GM23248 (cell line): ENCODE results near the gene CSF1R. TPM values are rescaled to one million over a fixed set of nuclear protein-coding genes. Genes with fewer than 3 reads are reported as not detected.

Experiments
- DNase-seq: peaks from one replicate; pipeline ENCODE4 v3.0.0-alpha.2; 2015
- H2AFZ ChIP-seq: fragments of 200-600 bp; sonication (generic); 2 replicates; pipeline ENCODE4 v1.6.1; 2016; ENCODE audit warnings: antibody characterized with exemption
- H3F3A ChIP-seq: fragments of 200-600 bp; sonication (generic); 2 replicates; pipeline ENCODE4 v1.6.1; 2016; ENCODE audit warnings: mild to moderate bottlenecking, antibody characterized with exemption, mixed run types; ENCODE audit not compliant: insufficient read depth
- H3K27ac ChIP-seq: fragments of 200-600 bp; sonication (generic); 2 replicates; pipeline ENCODE4 v1.5.1; 2016; ENCODE audit warnings: mild to moderate bottlenecking
- H3K27me3 ChIP-seq: fragments of 200-600 bp; sonication (generic); replicated peaks from 2 replicates; pipeline ENCODE4 v1.6.1; 2016; ENCODE audit warnings: mild to moderate bottlenecking; ENCODE audit not compliant: insufficient read depth
- H3K36me3 ChIP-seq: fragments of 200-600 bp; sonication (generic); 2 replicates; pipeline ENCODE4 v1.6.1; 2016; ENCODE audit warnings: low read depth, mild to moderate bottlenecking
- H3K4me1 ChIP-seq: fragments of 200-600 bp; sonication (generic); 2 replicates; pipeline ENCODE4 v1.6.1; 2016; ENCODE audit warnings: mild to moderate bottlenecking; ENCODE audit not compliant: insufficient read depth
- H3K4me2 ChIP-seq: fragments of 200-600 bp; sonication (generic); one replicate; pipeline ENCODE4 v1.6.1; 2016; ENCODE audit warnings: mild to moderate bottlenecking; ENCODE audit not compliant: unreplicated experiment
- H3K4me3 ChIP-seq: fragments of 200-600 bp; sonication (generic); 2 replicates; pipeline ENCODE4 v1.5.1; 2016; ENCODE audit warnings: mild to moderate bottlenecking
- H3K79me2 ChIP-seq: fragments of 200-600 bp; sonication (generic); 2 replicates; pipeline ENCODE4 v1.6.1; 2016; ENCODE audit warnings: mild to moderate bottlenecking; ENCODE audit not compliant: insufficient read depth
- H3K9ac ChIP-seq: fragments of 200-600 bp; sonication (generic); 2 replicates; pipeline ENCODE4 v1.6.1; 2016; ENCODE audit warnings: mild to moderate bottlenecking
- H3K9me2 ChIP-seq: fragments of 200-600 bp; sonication (generic); 2 replicates; pipeline ENCODE4 v1.6.1; 2016; ENCODE audit warnings: mixed run types, mild to moderate bottlenecking, moderate library complexity; ENCODE audit not compliant: insufficient read depth
- H3K9me3 ChIP-seq: fragments of 200-600 bp; sonication (generic); one replicate; pipeline ENCODE4 v1.6.1; 2017; ENCODE audit warnings: low read depth
- H4K20me1 ChIP-seq: fragments of 200-600 bp; sonication (generic); 2 replicates; pipeline ENCODE4 v1.6.0; 2016; ENCODE audit not compliant: insufficient read depth
- EZH2 ChIP-seq: fragments of 200-600 bp; sonication (generic); IDR thresholded peaks from 2 replicates; pipeline ENCODE4 v1.6.1; 2018; ENCODE audit warnings: antibody characterized with exemption, mild to moderate bottlenecking; ENCODE audit not compliant: insufficient read depth, poor library complexity, severe bottlenecking
- EZH2phosphoT487 ChIP-seq: fragments of 200-600 bp; sonication (generic); IDR thresholded peaks from 2 replicates; pipeline ENCODE4 v1.6.1; 2018; ENCODE audit warnings: antibody characterized with exemption, moderate library complexity, mild to moderate bottlenecking, low read depth; ENCODE audit not compliant: insufficient read depth
- WGBS, 2 experiments: methylation state at CpG; one replicate each; pipeline ENCODE4 v1.1.6; 2015 to 2017; ENCODE audit warnings: low lambda C conversion rate in 2 of 2, low coverage in 1 of 2; ENCODE audit errors: missing lambda C conversion rate in 2 of 2; 5-methylcytosine and 5-hydroxymethylcytosine counted together
- in situ Hi-C: fragments of 300-500 bp; cut with MboI; formaldehyde crosslinking; loops from 2 replicates; pipeline ENCODE4 v1.15.0; 2020
- polyA plus RNA-seq: library from polyadenylated mRNA; unstranded; fragments of >200 nt; fragmentation: Nextera tagmentation; extraction: Ambion mirVana; gene quantifications from 2 replicates; pipeline ENCODE4 v1.2.1, GENCODE V29; 2016
- total RNA-seq: library from RNA; depleted of rRNA; stranded (reverse); fragments of >200 nt; shearing (Covaris generic); gene quantifications from 2 replicates; pipeline ENCODE4 v1.2.3, GENCODE V29; 2014

CSF1R gene
- total and polyA plus RNA-seq, 2 experiments from 2014 or later, result 0.56 TPM; not detected in 1

DNA sequence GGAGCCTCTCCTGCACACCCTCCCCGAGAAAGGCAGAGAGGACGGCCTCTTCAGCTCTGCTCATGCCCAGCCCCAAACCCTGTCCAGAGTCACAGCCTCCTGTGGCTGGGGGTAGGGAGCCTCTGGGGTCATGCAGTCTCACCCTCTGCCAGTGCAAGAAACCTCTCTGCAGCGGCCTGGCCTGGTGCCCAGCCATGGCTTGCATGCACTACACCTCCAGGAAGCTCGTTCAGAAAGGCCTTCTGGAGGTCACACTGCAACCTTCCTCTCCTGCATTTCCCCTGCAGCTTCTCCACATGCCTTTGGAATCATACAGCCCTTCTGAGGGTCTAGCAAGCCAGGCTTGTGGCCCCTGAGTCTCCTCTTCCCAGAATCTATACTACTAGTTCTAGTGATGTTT lies 17.9 kb downstream of the CSF1R start:
- in situ Hi-C loops, result no loop called here
- Histone ChIP-seq H3K4me1 (peaks cover 34% of the 10 kb centered on the region), H3K27ac (no peak overlapping the region), H4K20me1 (no peaks in the 10 kb centered on the region), H3F3A (peaks cover 20% of the 10 kb centered on the region), H3K27me3 (no peaks in the 10 kb centered on the region), H3K9me3 (no peaks in the 10 kb centered on the region), H3K36me3 (no peaks in the 10 kb centered on the region), H3K4me3 (no peak overlapping the region), H3K9me2 (no peaks in the 10 kb centered on the region), H3K4me2 (no peak overlapping the region), H3K9ac (no peak overlapping the region), H3K79me2 (no peaks in the 10 kb centered on the region), H2AFZ (no peak overlapping the region)
- DNase-seq, result no peak
- no peak for TF ChIP-seq EZH2
- no peak for TF ChIP-seq EZH2phosphoT487
- WGBS, 2 experiments, result 69 to 83% methylated on average over 3 to 4 of the region's 4 CpGs

DNA sequence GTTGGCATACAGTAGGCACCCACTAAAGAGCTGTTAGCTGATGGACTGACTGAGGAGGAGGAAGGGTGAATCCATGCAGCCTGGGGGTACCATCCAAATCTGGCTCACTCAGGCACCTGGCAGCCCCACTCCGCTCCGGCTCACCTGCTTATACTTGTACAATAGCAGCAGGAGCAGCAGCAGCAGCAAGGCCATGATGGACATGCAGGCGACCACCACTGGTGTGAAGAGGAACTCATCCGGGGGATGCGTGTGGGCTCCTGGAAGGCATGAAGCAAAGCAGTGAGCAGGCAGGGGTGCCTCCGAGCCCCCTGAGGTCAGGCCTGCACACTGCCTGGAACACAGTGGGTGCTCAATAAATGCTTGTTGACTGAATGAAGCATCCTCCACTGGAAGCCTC lies 18.3 kb downstream of the CSF1R start:
- in situ Hi-C loops, result no loop called here
- H4K20me1 ChIP-seq, result no peaks in the 10 kb centered on the region
- WGBS, 2 experiments, result 97 to 100% methylated on average over 6 of the region's 6 CpGs
- no peaks in the 10 kb centered on the region for H3K27me3 ChIP-seq
- no peak overlapping the region for H2AFZ ChIP-seq
- no peak overlapping the region for H3K27ac ChIP-seq
- peaks cover 20% of the 10 kb centered on the region for H3F3A ChIP-seq
- H3K4me3 ChIP-seq, result no peak overlapping the region
- no peak overlapping the region for H3K9ac ChIP-seq
- TF ChIP-seq EZH2phosphoT487 (no peak), EZH2 (no peak)
- H3K36me3 ChIP-seq, result no peaks in the 10 kb centered on the region
- no peak overlapping the region for H3K4me2 ChIP-seq
- H3K4me1 ChIP-seq, result peaks cover 34% of the 10 kb centered on the region
- no peaks in the 10 kb centered on the region for H3K9me2 ChIP-seq
- DNase-seq, result no peak
- no peaks in the 10 kb centered on the region for H3K9me3 ChIP-seq
- H3K79me2 ChIP-seq, result no peaks in the 10 kb centered on the region

DNA sequence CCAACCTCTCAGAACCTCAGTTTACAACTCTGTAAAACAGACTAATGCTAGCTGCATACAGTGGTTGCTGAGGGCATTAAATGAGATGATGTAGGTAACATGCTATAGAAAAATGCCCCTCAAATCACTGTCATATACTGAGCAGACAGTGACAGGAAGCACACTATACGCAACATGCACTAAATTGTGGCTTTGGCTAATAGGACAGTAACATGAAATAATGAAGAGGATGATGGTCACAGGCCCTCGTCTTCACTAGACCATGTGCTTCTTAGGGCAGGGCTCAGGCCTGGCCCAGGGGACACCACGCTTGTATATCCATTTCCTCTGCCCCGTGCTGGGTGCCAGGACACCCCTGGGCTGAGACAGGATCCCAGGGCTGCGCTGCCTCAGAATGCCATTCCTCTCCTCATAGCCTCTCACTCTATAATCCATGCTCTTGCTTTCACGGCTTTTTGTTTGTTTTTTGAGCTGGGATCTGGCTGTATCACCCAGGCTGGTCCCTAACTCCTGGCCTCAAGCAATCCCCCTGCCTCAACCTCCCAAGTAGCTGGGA lies 18.9 kb downstream of the CSF1R start:
- no peak overlapping the region for H3K4me3 ChIP-seq
- H3K4me1 ChIP-seq, result peaks cover 34% of the 10 kb centered on the region
- no peaks in the 10 kb centered on the region for H3K36me3 ChIP-seq
- H3K9ac ChIP-seq, result no peak overlapping the region
- H3K9me3 ChIP-seq, result no peaks in the 10 kb centered on the region
- peak overlapping the region; percentile 62; the same call in 1 of the 2 replicates for H3K27ac ChIP-seq
- H3K4me2 ChIP-seq, result peak overlapping the region; percentile 41
- H4K20me1 ChIP-seq, result no peaks in the 10 kb centered on the region
- no peak for DNase-seq
- H3K79me2 ChIP-seq, result no peaks in the 10 kb centered on the region
- H3K27me3 ChIP-seq, result no peaks in the 10 kb centered on the region
- 66 to 75% methylated on average over 6 of the region's 6 CpGs for WGBS, 2 experiments
- H2AFZ ChIP-seq, result no peak overlapping the region
- no peaks in the 10 kb centered on the region for H3K9me2 ChIP-seq
- peaks cover 20% of the 10 kb centered on the region for H3F3A ChIP-seq
- TF ChIP-seq EZH2phosphoT487, result no peak
- no peak for TF ChIP-seq EZH2
- in situ Hi-C loops, result no loop called here

DNA sequence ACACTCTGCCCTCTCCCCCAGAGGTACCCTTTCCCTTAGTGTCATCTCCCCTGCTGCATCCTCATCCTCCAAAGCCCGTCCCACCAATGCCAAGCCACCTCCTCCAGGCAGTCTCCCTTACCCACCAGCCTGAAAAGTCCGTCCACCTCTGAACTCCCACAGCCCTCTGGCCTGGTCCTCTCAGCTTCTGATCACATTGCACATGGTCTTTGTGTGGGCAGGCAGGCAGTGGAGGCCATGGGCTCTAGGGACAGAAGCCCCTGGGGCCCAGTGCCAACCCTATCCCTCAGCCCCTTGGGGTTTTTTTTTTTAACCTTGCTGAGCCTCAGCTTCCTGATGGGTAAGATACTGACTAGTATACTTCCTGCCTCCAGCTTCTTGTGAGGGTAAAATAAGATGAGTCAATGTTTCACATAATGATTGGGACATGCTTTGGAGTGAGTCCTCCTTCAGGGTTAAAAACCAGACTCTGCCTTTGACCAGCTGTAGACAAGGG lies 19.4 kb downstream of the CSF1R start:
- Histone ChIP-seq H3F3A (peaks cover 20% of the 10 kb centered on the region), H3K36me3 (no peaks in the 10 kb centered on the region), H3K9me3 (no peaks in the 10 kb centered on the region), H3K4me2 (peak overlapping the region; percentile 56), H3K9ac (peak overlapping the region; percentile 38; the same call in 1 of the 2 replicates), H3K79me2 (no peaks in the 10 kb centered on the region), H2AFZ (peak overlapping the region; percentile 59; the same call in 1 of the 2 replicates), H3K27me3 (no peaks in the 10 kb centered on the region), H3K9me2 (no peaks in the 10 kb centered on the region), H3K4me1 (peaks cover 34% of the 10 kb centered on the region), H3K4me3 (no peak overlapping the region), H3K27ac (peak overlapping the region; percentile 62), H4K20me1 (no peaks in the 10 kb centered on the region)
- WGBS, 2 experiments, result 89 to 95% methylated on average over 2 of the region's 2 CpGs
- in situ Hi-C loops, result no loop called here
- TF ChIP-seq EZH2phosphoT487 (no peak), EZH2 (no peak)
- peak; percentile 88 for DNase-seq
